M059J (cell line): ENCODE data around the gene PIK3C2B. TPM values are rescaled to one million over a fixed set of nuclear protein-coding genes. Genes with fewer than 3 reads are reported as not detected.

Source experiments
- DNase-seq: peaks from one replicate; pipeline ENCODE4 v3.0.0-alpha.2; 2012; ENCODE audit warnings: low read depth
- total RNA-seq: library from RNA; depleted of rRNA; stranded (reverse); fragments of >200 nt; shearing (Covaris generic); gene quantifications from 2 replicates; pipeline ENCODE4 v1.2.3, GENCODE V29; 2014

The PIK3C2B gene
- total RNA-seq, 1 experiment from 2014 or later, result 4.0 TPM

DNA sequence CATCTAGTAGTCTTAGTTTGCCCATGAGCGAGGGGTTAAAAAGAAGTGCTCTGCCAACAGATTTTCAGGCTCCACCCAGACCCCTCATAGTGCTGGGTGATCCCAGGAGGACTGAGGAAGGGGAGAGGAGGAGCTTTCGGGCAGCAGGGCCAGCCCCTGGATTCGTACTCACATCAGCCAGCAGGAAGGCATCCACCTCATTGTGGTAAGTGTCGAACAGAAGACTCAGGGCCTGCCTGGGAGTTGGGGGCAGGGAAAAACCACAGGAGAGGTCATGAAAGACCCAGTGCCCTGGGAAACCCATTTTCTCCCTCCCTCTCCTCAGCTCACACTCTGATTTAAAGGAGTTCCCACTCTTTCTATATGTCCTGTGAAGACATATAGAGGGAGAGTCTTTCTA is 34.9 kb downstream of the PIK3C2B start:
- no peak for DNase-seq

- DNase-seq, result no peak
Measured at GRCh38 chr1:204457666-204458065, 36.9 kb downstream of the PIK3C2B start.

- DNase-seq, result no peak
Measured at GRCh38 chr1:204456826-204457442, 37.7 kb downstream of the PIK3C2B start.

DNA sequence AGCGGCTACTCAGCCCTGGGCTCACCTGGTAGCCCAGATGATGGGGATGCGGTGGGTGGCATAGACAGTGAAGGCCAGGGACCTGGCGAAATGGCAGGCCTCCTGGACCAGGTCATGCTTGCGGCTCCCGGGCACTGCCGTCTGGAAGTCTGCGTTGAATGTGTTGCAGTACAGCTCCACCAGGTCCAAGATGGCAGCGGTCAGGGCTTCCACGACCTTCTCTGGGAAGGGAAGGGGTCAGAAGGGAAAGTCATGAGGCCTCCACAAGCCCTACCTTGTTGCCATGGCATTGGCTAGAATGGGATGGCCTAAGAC is 38.8 kb downstream of the PIK3C2B start:
- no peak for DNase-seq

DNA sequence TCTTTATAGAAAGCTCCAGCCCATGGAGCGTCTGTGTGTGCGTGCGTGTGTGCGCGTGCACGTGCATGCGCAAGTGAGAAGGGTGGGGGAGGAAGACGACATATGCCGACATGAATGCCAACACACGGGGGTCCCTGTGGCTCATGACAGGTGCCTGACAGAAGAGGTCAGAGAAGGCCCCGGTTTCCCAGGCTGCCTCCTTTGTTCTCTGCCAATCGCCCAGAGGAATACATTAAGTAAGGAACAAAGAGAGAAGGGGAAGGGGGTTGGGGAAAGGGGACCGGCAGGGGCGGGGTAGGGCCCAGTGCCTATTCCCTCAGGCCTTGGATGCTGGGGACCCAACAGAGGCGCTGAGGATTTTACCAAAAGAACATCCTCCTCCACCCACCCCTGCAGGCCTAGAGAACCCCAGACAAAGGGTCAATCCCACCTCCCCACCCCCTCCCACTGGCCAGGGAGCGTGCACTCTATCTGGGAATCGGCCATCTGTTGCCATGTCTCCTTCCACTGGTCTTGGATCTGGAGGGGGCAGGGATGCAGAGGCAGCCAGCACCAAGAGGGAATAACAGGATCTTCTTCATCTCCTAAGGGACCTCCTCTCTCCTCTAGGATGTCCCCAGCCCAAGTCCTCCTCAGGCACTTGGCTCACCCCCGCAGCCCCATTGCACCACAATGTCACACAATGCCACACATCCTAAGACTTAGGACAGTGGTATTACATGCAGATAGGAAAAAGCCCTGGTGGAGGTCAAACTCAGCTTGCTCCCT is 39.4 kb downstream of the PIK3C2B start:
- DNase-seq, result no peak

DNA sequence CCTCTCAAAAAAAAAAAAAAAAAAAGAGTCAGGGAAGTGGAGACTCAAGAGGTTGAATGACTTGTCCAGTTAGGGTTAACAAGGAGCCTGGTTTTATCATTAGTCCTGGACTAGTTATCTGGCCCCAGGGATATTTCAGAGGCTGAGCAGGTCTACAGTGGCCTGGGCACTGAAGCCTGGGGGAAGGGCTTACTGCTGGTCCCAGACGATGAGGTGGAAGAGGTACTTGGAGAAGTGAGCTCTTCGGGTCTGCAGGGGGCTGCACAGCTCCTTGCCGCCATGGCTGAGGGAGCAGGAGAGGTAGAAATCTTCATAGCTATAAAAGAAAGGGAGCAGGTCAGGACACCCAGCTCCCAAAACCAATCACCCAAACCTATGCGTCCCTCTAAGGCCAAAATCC is 40.1 kb downstream of the PIK3C2B start:
- DNase-seq, result no peak

GRCh38 chr1:204453141-204453772 is 41.3 kb downstream of the PIK3C2B start:
- no peak for DNase-seq

DNA sequence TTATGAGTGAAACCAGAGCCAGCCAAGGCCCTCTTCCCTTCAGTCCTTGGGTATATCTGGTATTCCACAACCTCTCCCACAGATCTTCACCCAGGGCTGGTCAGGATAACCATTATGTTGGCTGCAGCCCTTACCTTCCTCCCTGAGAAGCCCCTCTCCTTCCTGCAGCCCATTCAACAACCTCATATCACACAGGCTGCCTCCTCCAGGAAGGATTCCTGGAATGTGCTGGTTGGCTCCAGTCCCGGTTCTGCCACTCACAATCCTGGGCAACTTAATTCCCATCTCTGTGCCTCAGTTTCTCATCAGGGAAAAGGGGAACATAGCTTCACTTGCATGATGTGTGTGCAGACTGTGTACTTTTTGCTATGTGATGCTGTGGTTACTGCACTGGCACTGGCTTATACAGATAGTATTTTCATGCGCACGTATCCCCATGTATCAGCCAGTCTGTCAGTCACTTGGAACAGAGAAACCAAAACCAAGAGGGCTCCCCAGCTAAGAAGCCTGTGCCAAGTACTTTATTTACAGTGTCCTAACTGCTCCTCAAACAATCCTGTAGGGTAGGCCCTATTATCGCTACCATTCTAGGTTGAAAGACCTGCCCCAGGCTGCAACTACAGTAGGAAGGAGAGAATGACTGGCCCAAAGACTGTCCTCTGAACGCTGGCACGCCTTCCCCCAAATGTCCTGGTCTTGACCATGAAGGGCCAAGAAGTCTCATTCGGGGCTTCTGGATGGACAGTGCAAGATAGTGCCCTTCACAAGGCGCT is 43.1 kb downstream of the PIK3C2B start:
- no peak for DNase-seq

- no peak for DNase-seq
Measured at GRCh38 chr1:204450461-204451257, 43.9 kb downstream of the PIK3C2B start.

DNA sequence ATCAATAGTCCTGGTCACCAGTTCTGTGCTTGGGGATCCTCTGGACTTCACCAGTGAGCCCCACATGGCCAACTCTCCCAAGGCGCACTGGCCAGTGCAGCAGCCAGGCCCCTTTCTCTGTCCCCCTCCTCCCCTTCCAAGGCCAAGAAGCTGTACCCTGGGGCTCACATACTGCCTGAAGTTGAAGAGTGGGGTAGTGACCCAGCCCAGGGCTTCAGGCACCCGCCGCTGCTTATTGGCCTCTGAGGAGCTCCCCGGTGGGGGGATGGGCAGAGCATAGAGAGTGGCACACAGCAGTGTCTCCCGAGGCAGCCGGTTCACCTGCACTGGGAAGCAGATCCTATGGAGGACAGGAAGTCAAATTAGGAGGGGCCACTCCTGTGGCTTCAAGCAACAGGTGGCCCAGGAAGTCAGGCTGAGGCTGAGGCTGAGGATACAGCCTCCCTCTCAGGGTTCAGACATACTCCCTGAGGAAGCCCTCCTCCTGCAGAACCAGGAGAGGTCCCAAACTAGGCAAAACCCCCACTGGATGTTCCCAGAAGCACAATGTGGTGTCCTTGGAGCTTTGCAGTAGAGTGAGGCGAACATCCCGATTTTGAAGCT is 44.8 kb downstream of the PIK3C2B start:
- DNase-seq, result no peak

DNA sequence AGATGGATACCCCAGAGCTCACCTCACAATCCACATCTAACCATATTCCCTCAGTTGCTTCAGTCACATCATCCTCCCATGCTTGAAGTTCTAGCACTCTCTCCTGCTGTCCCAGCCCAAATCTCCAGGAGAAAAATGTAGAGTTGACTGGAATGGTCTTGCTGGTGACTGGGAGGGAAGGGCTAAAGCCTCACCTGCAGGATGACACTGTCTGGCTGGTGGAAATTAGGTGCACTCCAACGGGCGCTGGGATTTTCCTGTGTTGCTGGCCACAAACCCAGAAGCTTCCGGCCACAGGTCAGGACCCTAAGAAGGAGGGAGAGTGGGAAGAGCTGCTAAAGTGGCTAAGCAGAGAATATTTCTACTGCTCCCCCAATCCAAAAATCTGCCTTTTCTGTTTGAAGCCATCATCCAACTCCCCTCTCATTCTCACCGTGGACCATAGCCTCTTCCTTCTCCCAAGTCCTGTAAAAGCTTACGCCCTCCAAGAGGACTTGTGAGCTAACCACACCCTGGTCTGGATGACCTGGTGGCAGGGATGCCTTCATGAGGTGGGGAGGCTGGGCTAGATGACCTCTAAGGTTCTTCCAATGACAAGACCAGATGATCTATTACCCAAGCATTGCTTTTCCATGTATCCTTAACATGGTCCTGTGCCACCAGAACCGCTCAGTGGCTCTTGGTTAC is 45.5 kb downstream of the PIK3C2B start:
- DNase-seq, result peak; percentile 26

DNA sequence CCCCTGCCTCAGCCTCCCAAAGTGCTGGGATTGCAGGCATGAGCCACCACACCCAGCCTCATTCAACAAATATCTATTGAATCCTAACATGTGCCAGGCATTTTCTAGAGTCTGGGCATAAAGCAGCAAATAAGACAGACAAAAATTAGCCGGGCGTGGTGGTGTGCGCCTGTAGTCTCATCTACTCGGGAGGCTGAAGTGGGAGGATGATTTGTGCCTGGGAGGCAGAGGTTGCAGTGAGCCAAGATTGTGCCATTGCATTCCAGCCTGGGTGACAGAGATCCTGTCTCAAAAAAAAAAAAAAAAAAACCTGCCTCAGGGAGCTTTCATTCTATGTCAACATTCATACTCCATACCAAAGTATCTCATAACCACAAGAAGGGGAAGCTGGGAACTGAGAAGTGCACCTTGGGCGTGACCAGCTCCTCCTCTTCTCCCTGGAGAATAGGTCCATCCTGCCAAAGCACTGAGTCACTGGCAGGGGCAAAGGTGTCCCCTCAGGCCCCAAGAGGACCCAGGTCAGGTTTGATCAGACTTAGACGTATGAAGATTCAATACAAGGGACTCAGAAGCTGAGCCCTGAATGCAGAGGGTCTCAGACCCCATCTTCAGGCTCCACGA is 46.2 kb downstream of the PIK3C2B start:
- DNase-seq, result peak; percentile 79

- no peak for DNase-seq
Measured at GRCh38 chr1:204447736-204448135, 46.9 kb downstream of the PIK3C2B start.

DNA sequence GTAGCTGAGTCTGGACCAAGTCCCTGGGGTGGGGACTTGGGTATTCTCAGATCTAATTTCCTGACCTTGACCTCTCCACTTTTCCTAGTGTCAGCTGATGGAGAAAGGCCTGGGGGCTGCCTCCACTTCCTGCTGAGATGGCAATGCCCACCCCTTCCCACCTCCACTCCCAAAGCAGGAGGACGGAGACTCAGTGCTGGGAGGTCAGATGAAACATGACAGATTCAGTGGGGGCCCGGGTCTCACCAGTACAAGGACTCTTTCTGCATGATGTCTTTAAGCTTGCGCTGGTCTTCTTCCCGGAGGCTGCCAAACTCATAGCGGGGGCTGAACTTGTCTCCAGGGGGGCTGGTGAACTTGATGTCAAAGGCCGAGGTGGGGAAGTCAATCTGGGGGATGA is 47.4 kb downstream of the PIK3C2B start:
- no peak for DNase-seq

- peak; percentile 58 for DNase-seq
Measured at GRCh38 chr1:204446413-204447111, 48.0 kb downstream of the PIK3C2B start.

DNA sequence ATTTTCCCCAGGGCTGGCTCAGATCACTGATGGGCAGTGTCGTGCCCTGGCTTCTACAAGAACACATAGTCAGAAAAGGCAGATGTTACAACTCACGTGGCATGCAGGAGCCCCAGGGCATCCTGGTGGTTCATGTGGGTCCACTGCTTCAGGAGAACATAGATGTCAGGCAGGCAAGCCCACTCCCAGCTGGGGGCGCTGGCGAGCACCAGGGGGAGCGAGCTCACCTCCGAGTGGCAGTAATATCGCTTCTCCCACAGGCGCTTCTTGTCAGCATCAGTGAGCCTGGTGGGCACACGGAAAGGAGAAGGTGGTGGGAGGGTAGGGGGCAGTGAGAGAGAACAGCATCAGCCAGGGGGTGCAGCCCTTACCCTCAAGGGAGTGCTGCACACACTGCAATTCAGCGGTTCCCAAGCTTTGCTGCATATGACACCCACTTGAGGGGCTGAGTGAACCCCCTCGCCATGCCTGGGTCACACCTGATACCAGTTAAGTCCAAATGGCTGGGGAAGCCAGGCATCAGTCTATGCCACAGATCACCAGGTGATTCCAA is 48.7 kb downstream of the PIK3C2B start:
- DNase-seq, result peak; percentile 42
